Activated CD8-positive, alpha-beta memory T cell treated with anti-CD3 and anti-CD28 coated beads, Interleukin-2, amount 50 U/mL, for 1 hour (primary cell): Measurements from ENCODE around the gene ADARB2.
"Not testable (repeated sequence)": the region's sequence is repeated elsewhere in the genome, so short reads cannot be mapped to it uniquely, and the experiment has no call there.

Experiments used
- DNase-seq: peaks from one replicate; pipeline ENCODE4 v3.0.0-alpha.2; 2020; ENCODE audit errors: extremely low read depth

Gene ADARB2

GRCh38 chr10:1465993-1466764 is 271.1 kb downstream of the ADARB2 start:
- DNase-seq = no peak

GRCh38 chr10:1465418-1465911 is 271.9 kb downstream of the ADARB2 start:
- DNase-seq = no peak

GRCh38 chr10:1464881-1465417 is 272.4 kb downstream of the ADARB2 start:
- no peak for DNase-seq

GRCh38 chr10:1463971-1464370 is 273.4 kb downstream of the ADARB2 start:
- not testable (repeated sequence) for DNase-seq

- DNase-seq = no peak
Measured at GRCh38 chr10:1462994-1463633, 274.2 kb downstream of the ADARB2 start.

GRCh38 chr10:1462521-1462920 is 274.8 kb downstream of the ADARB2 start:
- no peak for DNase-seq

- no peak for DNase-seq
Measured at GRCh38 chr10:1462032-1462431, 275.3 kb downstream of the ADARB2 start.

GRCh38 chr10:1461016-1461415 is 276.3 kb downstream of the ADARB2 start:
- no peak for DNase-seq

GRCh38 chr10:1459664-1460063 is 277.7 kb downstream of the ADARB2 start:
- not testable (repeated sequence) for DNase-seq

- DNase-seq = no peak
Measured at GRCh38 chr10:1454951-1455350, 282.4 kb downstream of the ADARB2 start.

GRCh38 chr10:1454428-1454827 is 282.9 kb downstream of the ADARB2 start:
- no peak for DNase-seq

- no peak for DNase-seq
Measured at GRCh38 chr10:1452777-1453176, 284.5 kb downstream of the ADARB2 start.

- no peak for DNase-seq
Measured at GRCh38 chr10:1451941-1452340, 285.4 kb downstream of the ADARB2 start.

- DNase-seq = no peak
Measured at GRCh38 chr10:1451362-1451888, 285.9 kb downstream of the ADARB2 start.

- no peak for DNase-seq
Measured at GRCh38 chr10:1449572-1450205, 287.6 kb downstream of the ADARB2 start.

- DNase-seq = no peak
Measured at GRCh38 chr10:1449021-1449420, 288.3 kb downstream of the ADARB2 start.

- DNase-seq = no peak
Measured at GRCh38 chr10:1448252-1448930, 288.9 kb downstream of the ADARB2 start.

- DNase-seq = no peak
Measured at GRCh38 chr10:1444826-1445225, 292.5 kb downstream of the ADARB2 start.

GRCh38 chr10:1440897-1441296 is 296.4 kb downstream of the ADARB2 start:
- DNase-seq = no peak

- DNase-seq = no peak
Measured at GRCh38 chr10:1434912-1435692, 302.2 kb downstream of the ADARB2 start.

GRCh38 chr10:1434202-1434601 is 303.1 kb downstream of the ADARB2 start:
- DNase-seq = no peak
